ENCODE results near the gene SLC49A3.

The SLC49A3 gene

GRCh38 chr4:677431-678293 is 11.3 kb downstream of the SLC49A3 start:
- TF ChIP-seq, protein P1, sequence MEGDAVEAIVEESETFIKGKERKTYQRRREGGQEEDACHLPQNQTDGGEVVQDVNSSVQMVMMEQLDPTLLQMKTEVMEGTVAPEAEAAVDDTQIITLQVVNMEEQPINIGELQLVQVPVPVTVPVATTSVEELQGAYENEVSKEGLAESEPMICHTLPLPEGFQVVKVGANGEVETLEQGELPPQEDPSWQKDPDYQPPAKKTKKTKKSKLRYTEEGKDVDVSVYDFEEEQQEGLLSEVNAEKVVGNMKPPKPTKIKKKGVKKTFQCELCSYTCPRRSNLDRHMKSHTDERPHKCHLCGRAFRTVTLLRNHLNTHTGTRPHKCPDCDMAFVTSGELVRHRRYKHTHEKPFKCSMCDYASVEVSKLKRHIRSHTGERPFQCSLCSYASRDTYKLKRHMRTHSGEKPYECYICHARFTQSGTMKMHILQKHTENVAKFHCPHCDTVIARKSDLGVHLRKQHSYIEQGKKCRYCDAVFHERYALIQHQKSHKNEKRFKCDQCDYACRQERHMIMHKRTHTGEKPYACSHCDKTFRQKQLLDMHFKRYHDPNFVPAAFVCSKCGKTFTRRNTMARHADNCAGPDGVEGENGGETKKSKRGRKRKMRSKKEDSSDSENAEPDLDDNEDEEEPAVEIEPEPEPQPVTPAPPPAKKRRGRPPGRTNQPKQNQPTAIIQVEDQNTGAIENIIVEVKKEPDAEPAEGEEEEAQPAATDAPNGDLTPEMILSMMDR (IDR thresholded peaks at IDR 0.05): no peak

GRCh38 chr4:676871-677235 is 12.1 kb downstream of the SLC49A3 start:
- TF ChIP-seq, protein P1 (IDR thresholded peaks at IDR 0.05): no peak

GRCh38 chr4:675980-676870 is 12.7 kb downstream of the SLC49A3 start:
- TF ChIP-seq, protein P1 (IDR thresholded peaks at IDR 0.05): no peak

DNA sequence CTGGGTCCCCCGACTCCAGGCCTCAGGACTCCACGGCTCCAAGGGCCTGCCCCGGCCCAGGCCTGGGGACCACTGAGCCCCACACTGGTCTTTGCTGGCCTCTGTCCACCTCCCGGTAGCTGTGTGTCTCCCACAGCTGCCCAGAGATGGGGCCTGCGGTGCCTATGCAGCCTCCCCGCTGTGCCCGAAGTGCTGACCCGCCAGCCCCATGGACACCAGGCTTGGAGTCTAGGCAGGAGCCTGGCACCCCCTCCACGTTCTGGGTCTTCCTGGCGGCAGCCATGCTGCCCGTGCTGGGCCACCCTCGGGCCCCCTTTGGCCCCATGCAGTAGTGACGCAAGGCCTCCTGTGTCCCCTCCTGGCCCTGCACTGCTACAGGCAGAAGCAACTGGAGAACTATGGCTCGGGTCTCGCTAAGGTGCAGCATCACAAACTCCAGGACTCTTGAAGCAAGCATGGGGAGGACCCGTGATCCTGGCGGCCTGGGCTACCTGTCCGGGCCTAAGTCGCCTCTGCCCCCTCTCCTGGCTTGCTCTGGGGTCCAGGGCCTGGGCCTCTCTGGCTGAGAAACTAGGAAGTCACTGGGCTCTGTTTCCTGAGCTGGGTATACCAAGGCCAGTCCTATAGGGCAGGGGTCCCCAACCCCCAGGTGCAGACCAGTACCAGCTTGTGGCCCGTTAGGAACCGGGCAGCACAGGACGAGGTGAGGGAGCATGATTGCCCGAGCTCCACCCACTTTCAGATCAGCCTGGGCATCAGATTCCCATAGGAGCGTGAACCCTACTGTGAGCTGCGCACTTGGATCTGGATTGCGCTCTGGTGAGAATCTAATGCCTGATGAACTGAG is 13.7 kb downstream of the SLC49A3 start:
- TF ChIP-seq, protein P1 (IDR thresholded peaks at IDR 0.05): no peak

DNA sequence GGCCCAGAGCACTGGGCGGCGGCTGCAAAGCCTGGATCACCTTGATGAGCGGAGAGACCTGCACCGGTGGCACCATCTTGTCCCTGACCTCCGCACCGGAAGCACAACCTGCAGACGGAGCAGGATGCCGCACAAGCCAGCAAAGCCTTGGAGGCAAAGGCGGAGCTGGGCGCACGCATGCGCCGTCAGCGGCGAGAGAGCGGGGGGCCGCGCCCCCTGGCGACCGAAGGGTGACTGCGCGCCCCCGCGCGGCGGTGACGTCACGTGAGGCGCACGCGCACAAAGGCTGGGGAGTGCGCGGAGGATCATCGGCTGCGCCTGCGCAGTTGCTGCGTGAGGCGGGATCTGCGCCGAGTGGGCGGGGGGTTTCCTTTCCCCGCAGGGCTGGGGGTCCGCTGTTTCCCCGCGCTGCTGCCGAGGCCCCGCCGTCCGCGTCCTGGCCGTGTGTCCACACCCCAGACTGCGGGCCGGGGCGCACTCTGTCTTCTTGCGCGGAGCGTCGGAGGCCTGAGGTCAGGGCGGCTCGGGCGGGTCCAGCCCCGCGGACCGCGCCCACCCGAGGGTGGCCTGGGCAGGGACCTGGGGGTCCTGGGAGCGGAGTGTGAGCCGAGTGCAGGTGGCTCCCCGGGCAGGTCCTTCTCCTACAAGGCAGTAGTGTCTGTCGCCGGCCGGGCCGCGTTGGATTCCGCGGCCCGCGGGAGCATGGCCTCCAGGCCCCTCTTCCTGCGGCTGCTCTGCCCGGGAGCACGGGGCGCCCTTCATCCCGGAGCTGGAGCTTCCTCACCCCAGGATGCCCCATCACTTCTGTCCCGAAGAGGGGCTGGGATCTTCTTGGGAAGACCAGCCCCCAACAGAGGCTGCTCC is 14.5 kb downstream of the SLC49A3 start, which contains the start of the genes ATP5ME and MYL5:
Gene ATP5ME, minus strand, starts transcription at position 105 of the 864 bp plus-strand sequence. Its CDS starts 29 bp downstream, at position 76.
Gene MYL5, plus strand, starts transcription at position 371 of the 864 bp plus-strand sequence. CDS start 3,485 bp downstream, outside the sequence.
- TF ChIP-seq, protein P1 (IDR thresholded peaks at IDR 0.05): peak; percentile 97

- TF ChIP-seq, protein P1 (IDR thresholded peaks at IDR 0.05): no peak
Measured at GRCh38 chr4:673349-674091, 15.4 kb downstream of the SLC49A3 start.

Measured in LNCAP (cell line).